ENCODE measurements around the gene GM2A. TPM values are rescaled to one million over a fixed set of nuclear protein-coding genes. Genes with fewer than 3 reads are reported as not detected.

The GM2A gene
- total and polyA plus RNA-seq, 2 of the 8 experiments (the other 6 are each of a cell fraction or from before 2014, with no cell fraction given) = 18.5 to 32.2 TPM

DNA sequence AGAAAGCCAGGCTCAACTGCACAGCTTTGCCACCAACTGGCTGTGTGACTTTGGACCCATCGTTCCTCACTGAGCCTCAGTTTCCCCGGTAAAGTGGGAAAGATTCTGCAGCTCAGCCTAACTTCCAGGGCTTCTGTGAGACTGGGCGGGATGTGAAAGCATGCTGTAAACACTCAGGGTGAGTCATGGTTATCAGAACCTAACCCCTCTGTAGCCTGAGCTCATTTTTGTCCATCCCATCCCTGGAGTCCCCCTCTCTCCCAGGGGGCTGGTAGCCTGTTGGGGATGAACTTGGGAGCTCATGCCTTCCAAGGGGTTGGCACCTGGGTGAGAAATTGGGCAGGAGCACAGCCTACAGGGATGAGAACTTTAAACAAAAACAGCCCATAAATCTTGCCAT lies 31.4 kb upstream of the GM2A start:
- H4K8ac ChIP-seq (ENCODE audit: extremely low read depth, insufficient read depth, low read length) = no peak overlapping the region
- H3K27me3 ChIP-seq (replicated peaks in 1 of 4; ENCODE audit: control insufficient read depth in 3 of 4, extremely low read depth in 1 of 4, insufficient read depth in 3 of 4, low read length in 3 of 4) = peaks cover 0 to 2% (median 0%) of the 10 kb centered on the region in 4 experiments; a peak in 3 of 7 replicates
- no peak overlapping the region for H4K91ac ChIP-seq (replicated peaks; ENCODE audit: insufficient read length, low read length)
- POLR2A ChIA-PET (ENCODE audit: partially characterized antibody) = no interaction called here
- H4K5ac ChIP-seq (ENCODE audit: insufficient read length, low read depth, low read length) = no peak overlapping the region
- CTCF ChIA-PET (ENCODE audit: partially characterized antibody) = interaction anchor here (0.5 to 5.2 kb wide), 9 partner anchors 9 to 221 kb away, joined by 3 to 56 read pairs (median 5); no protein-coding TSS in a partner anchor
- WGBS, 2 experiments (ENCODE audit: extremely low coverage in 1 of 2, insufficient coverage in 1 of 2, insufficient read length in 1 of 2, insufficient replicate concordance in 2 of 2, low coverage in 1 of 2, low lambda C conversion rate in 2 of 2, missing lambda C conversion rate in 1 of 2) = 87% methylated on average over 3 of the region's 3 CpGs; no CpG with 5 or more reads in 1 of the 2 experiments
- H3K23me2 ChIP-seq (ENCODE audit: low read depth, low read length) = peaks cover 5% of the 10 kb centered on the region; the same call in 1 of the 2 replicates
- peaks cover 3% of the 10 kb centered on the region; the same call in 1 of the 2 replicates for H3K79me1 ChIP-seq (ENCODE audit: low read depth, low read length)
- H3K4me1 ChIP-seq (replicated peaks in 1 of 4; ENCODE audit: control insufficient read depth in 3 of 4, insufficient read depth in 4 of 4, low read length in 3 of 4) = peaks cover 2 to 12% (median 6%) of the 10 kb centered on the region in 4 experiments
- H2BK15ac ChIP-seq (ENCODE audit: low read length) = no peak overlapping the region
- H3K27ac ChIP-seq (ENCODE audit: low read depth, low read length) = no peak overlapping the region
- no peak overlapping the region for H2BK120ac ChIP-seq (replicated peaks; ENCODE audit: low read depth, low read length)
- H2AK5ac ChIP-seq (ENCODE audit: low read depth, low read length) = no peak overlapping the region
- no peak overlapping the region for H3K9ac ChIP-seq (replicated peaks in 1 of 4; ENCODE audit: extremely low read depth in 1 of 4, low read depth in 3 of 4, low read length in 3 of 4)
- H2AFZ ChIP-seq (ENCODE audit: low read length) = no peak overlapping the region
- H4K20me1 ChIP-seq (replicated peaks in 1 of 2; ENCODE audit: control insufficient read depth in 1 of 2, insufficient read depth in 2 of 2, low read length in 2 of 2) = peaks cover 0 to 2% of the 10 kb centered on the region in 2 experiments
- H3K9me3 ChIP-seq (ENCODE audit: insufficient read depth in 2 of 2, low read depth in 1 of 2, low read length in 1 of 2) = no peaks in the 10 kb centered on the region
- no peak overlapping the region for H3K14ac ChIP-seq (ENCODE audit: insufficient read length)
- no peak overlapping the region for H3K23ac ChIP-seq (ENCODE audit: insufficient read length)
- no peak overlapping the region for H2BK20ac ChIP-seq (ENCODE audit: low read length)
- H3K4me3 ChIP-seq (ENCODE audit: extremely low read depth in 1 of 4, insufficient read depth in 2 of 4, low read depth in 3 of 4, low read length in 4 of 4) = no peak overlapping the region
- DNase-seq (ENCODE audit: low read depth in 1 of 2, low spot score in 2 of 2) (no peak), FAIRE-seq (no peak)
- H3K18ac ChIP-seq (ENCODE audit: extremely low read depth, low read length) = no peak overlapping the region
- H2BK12ac ChIP-seq (ENCODE audit: low read depth, low read length) = no peak overlapping the region
- H3K4me2 ChIP-seq (ENCODE audit: insufficient read depth in 1 of 2, low read depth in 2 of 2, low read length in 2 of 2) = no peak overlapping the region
- no peak overlapping the region for H2BK5ac ChIP-seq (ENCODE audit: low read depth, low read length)
- H3K56ac ChIP-seq (replicated peaks; ENCODE audit: insufficient read length, low read depth, low read length) = no peak overlapping the region
- no peaks in the 10 kb centered on the region for H3K36me3 ChIP-seq (ENCODE audit: control insufficient read depth in 2 of 4, insufficient read depth in 4 of 4, low read length in 3 of 4)
- no peaks in the 10 kb centered on the region for H3K79me2 ChIP-seq (ENCODE audit: control insufficient read depth in 1 of 2, insufficient read depth in 2 of 2, low read length in 2 of 2)
- H3K4ac ChIP-seq (replicated peaks; ENCODE audit: insufficient read length, low read depth, low read length) = no peak overlapping the region
- TF ChIP-seq TEAD4 (IDR thresholded peaks at IDR 0.05; ENCODE audit: low read depth, low read length) (no peak), CBX5 (IDR thresholded peaks at IDR 0.05; ENCODE audit: low read depth, low read length) (no peak), CTBP2 (IDR thresholded peaks at IDR 0.05; ENCODE audit: borderline replicate concordance, insufficient read depth, insufficient read length, low read length) (no peak), RFX5 (IDR thresholded peaks at IDR 0.05; ENCODE audit: borderline replicate concordance, low read depth, low read length) (no peak), GABPA (IDR thresholded peaks at IDR 0.05; ENCODE audit: borderline replicate concordance, insufficient read depth, low read length) (no peak), RAD21 (IDR thresholded peaks at IDR 0.05 in 1 of 2, conservative IDR thresholded peaks at IDR 0.05 in 1 of 2; ENCODE audit: low read depth in 2 of 2, low read length in 2 of 2) (no peak), TAF7 (optimal IDR thresholded peaks at IDR 0.05; ENCODE audit: borderline replicate concordance, low read depth, low read length) (no peak), POU5F1 (IDR thresholded peaks at IDR 0.05; ENCODE audit: low read depth, low read length) (no peak), POLR2A (IDR thresholded peaks at IDR 0.05; ENCODE audit: control extremely low read depth in 1 of 2, low read depth in 2 of 2, low read length in 2 of 2) (no peak), BCL11A (IDR thresholded peaks at IDR 0.05; ENCODE audit: low read depth in 2 of 2, low read length in 2 of 2) (no peak)
- TF ChIP-seq, protein P1, sequence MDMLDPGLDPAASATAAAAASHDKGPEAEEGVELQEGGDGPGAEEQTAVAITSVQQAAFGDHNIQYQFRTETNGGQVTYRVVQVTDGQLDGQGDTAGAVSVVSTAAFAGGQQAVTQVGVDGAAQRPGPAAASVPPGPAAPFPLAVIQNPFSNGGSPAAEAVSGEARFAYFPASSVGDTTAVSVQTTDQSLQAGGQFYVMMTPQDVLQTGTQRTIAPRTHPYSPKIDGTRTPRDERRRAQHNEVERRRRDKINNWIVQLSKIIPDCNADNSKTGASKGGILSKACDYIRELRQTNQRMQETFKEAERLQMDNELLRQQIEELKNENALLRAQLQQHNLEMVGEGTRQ (IDR thresholded peaks at IDR 0.05; ENCODE audit: low read length) = no peak
- TF ChIP-seq, protein P2, sequence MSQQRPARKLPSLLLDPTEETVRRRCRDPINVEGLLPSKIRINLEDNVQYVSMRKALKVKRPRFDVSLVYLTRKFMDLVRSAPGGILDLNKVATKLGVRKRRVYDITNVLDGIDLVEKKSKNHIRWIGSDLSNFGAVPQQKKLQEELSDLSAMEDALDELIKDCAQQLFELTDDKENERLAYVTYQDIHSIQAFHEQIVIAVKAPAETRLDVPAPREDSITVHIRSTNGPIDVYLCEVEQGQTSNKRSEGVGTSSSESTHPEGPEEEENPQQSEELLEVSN (IDR thresholded peaks at IDR 0.05) = no peak
